Hematopoietic multipotent progenitor cell treated with erythropoietin and hydrocortisone succinate and interleukin-3 and kit ligand, for 6 days (in vitro differentiated cells): ENCODE measurements around the gene CRYBG3.

ENCODE experiments used
- DNase-seq: peaks from one replicate; pipeline ENCODE4 v3.0.0-alpha.2; 2015

The CRYBG3 gene

GRCh38 chr3:97839944-97840343, 18.1 kb downstream of the CRYBG3 start:
- DNase-seq, result no peak

GRCh38 chr3:97841304-97841703, 19.5 kb downstream of the CRYBG3 start:
- DNase-seq, result no peak

GRCh38 chr3:97841956-97842355, 20.1 kb downstream of the CRYBG3 start:
- no peak for DNase-seq

GRCh38 chr3:97848779-97849178, 27.0 kb downstream of the CRYBG3 start:
- no peak for DNase-seq

- DNase-seq, result no peak
These were observed 35.6 kb downstream of the CRYBG3 start for GRCh38 chr3:97857401-97857800.

- no peak for DNase-seq
These were observed 38.6 kb downstream of the CRYBG3 start for GRCh38 chr3:97860364-97860763.

GRCh38 chr3:97862582-97862981, 40.8 kb downstream of the CRYBG3 start:
- no peak for DNase-seq

- no peak for DNase-seq
These were observed 41.2 kb downstream of the CRYBG3 start for GRCh38 chr3:97863031-97863430.

- no peak for DNase-seq
These were observed 42.0 kb downstream of the CRYBG3 start for GRCh38 chr3:97863775-97864174.

- DNase-seq, result no peak
These were observed 49.4 kb downstream of the CRYBG3 start for GRCh38 chr3:97871186-97871585.

- DNase-seq, result no peak
These were observed 50.2 kb downstream of the CRYBG3 start for GRCh38 chr3:97871801-97872524.

- no peak for DNase-seq
These were observed 50.8 kb downstream of the CRYBG3 start for GRCh38 chr3:97872525-97873042.

GRCh38 chr3:97880267-97880666, 58.5 kb downstream of the CRYBG3 start:
- DNase-seq, result no peak

- DNase-seq, result peak; percentile 61
These were observed 61.3 kb downstream of the CRYBG3 start for GRCh38 chr3:97882975-97883598.

- no peak for DNase-seq
These were observed 61.9 kb downstream of the CRYBG3 start for GRCh38 chr3:97883736-97884135.

- DNase-seq, result no peak
These were observed 62.8 kb downstream of the CRYBG3 start for GRCh38 chr3:97884586-97885123.

GRCh38 chr3:97885931-97886824, 64.4 kb downstream of the CRYBG3 start:
- no peak for DNase-seq

- no peak for DNase-seq
These were observed 68.0 kb downstream of the CRYBG3 start for GRCh38 chr3:97889814-97890213.

GRCh38 chr3:97892852-97893251, 71.0 kb downstream of the CRYBG3 start:
- no peak for DNase-seq

GRCh38 chr3:97895216-97895615, 73.4 kb downstream of the CRYBG3 start:
- no peak for DNase-seq

- no peak for DNase-seq
These were observed 74.3 kb downstream of the CRYBG3 start for GRCh38 chr3:97896129-97896528.

GRCh38 chr3:97896547-97896946, 74.7 kb downstream of the CRYBG3 start:
- no peak for DNase-seq

- no peak for DNase-seq
These were observed 77.5 kb downstream of the CRYBG3 start for GRCh38 chr3:97899331-97899730.
